ENCODE measurements around the gene MYO3B.

Gene MYO3B

DNA sequence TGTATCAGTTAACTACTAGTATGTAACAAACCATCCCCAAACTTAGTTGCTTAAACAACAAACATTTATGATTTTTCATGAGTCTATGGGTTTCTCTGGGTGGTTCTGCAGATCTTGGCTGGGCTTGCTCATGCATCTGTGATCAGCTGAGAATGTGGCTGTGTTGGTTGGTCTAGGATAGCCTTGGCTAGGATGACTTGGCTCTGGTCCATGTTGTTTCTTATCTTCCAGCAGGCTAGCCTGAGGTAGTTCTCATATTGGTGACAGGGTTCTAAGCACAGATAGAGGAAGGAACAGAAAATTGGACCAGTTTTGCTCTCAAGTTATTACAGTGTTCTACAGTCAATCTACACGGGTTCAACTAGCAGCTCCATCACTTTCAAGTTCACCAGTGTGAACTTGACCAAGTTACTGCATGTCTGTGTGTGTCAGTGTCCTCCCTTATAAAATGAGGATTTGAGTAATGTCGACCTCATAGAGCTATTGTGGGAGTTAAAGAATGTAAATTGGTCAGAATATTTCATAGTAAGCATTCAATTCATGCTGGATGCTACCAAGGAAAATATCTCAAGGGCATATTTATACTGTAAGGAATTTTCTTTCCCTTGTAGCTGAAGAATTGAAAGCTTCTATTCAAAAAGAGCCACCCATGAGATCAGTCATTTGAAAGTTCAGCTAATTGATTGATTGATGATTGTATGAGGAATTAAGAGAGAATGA lies 65.3 kb downstream of the MYO3B start:
- no peak overlapping the region for H3K27ac ChIP-seq
- no peak for DNase-seq (ENCODE audit: low spot score)
- ChIA-PET POLR2A (ENCODE audit: low non-redundant PET) (no interaction called here), CTCF (no interaction called here)
- TF ChIP-seq, protein P1, sequence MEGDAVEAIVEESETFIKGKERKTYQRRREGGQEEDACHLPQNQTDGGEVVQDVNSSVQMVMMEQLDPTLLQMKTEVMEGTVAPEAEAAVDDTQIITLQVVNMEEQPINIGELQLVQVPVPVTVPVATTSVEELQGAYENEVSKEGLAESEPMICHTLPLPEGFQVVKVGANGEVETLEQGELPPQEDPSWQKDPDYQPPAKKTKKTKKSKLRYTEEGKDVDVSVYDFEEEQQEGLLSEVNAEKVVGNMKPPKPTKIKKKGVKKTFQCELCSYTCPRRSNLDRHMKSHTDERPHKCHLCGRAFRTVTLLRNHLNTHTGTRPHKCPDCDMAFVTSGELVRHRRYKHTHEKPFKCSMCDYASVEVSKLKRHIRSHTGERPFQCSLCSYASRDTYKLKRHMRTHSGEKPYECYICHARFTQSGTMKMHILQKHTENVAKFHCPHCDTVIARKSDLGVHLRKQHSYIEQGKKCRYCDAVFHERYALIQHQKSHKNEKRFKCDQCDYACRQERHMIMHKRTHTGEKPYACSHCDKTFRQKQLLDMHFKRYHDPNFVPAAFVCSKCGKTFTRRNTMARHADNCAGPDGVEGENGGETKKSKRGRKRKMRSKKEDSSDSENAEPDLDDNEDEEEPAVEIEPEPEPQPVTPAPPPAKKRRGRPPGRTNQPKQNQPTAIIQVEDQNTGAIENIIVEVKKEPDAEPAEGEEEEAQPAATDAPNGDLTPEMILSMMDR (conservative IDR thresholded peaks at IDR 0.05; ENCODE audit: low read depth) = no peak

DNA sequence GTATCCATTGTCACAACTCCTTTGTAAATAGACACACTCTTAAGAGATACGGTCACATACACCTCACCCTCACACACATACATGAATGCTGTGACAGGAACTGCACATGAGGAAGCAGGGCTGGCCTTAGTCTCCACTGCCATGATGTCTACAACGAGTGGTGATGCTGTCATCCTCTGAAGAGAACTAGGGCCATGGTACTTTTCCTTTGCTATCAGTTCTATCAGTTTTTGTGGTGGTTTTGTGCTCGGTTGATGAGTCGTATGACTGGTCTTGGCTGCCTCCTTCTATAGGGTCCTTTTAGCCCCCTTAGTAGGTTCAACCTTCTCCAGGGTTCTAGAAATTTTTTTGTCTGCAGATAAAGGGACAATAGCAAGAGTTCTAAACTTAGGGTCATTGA lies 66.0 kb downstream of the MYO3B start:
- CTCF ChIA-PET = no interaction called here
- H3K27ac ChIP-seq = no peak overlapping the region

DNA sequence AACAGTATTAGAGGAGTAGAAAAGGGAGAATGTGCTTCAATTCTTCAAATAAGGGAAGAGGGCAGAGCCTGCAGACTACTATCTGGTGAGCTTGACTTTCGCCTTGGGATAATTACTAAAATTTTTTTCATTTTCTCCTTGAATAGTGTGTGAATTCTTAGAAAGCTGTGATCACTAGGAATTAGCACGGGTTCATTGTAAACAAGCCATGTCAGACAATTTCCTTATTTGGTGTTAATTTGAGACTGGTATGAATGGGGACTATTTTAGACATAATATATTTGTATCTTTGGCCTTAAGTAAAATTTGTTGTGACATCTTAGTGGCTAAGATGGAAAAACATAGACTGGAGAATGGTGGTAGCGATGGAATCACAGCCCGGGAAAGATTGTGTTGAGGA lies 66.6 kb downstream of the MYO3B start:
- DNase-seq (ENCODE audit: low spot score) = no peak
- H3K27ac ChIP-seq = no peak overlapping the region
- ChIA-PET POLR2A (ENCODE audit: low non-redundant PET) (no interaction called here), CTCF (no interaction called here)
- TF ChIP-seq, protein P1 (conservative IDR thresholded peaks at IDR 0.05; ENCODE audit: low read depth) = no peak

More for the DNA sequence above, 66.0 kb downstream of the MYO3B start:
- TF ChIP-seq, protein P1 (conservative IDR thresholded peaks at IDR 0.05; ENCODE audit: low read depth) = no peak
- no peak for DNase-seq (ENCODE audit: low spot score)
- POLR2A ChIA-PET (ENCODE audit: low non-redundant PET) = no interaction called here

DNA sequence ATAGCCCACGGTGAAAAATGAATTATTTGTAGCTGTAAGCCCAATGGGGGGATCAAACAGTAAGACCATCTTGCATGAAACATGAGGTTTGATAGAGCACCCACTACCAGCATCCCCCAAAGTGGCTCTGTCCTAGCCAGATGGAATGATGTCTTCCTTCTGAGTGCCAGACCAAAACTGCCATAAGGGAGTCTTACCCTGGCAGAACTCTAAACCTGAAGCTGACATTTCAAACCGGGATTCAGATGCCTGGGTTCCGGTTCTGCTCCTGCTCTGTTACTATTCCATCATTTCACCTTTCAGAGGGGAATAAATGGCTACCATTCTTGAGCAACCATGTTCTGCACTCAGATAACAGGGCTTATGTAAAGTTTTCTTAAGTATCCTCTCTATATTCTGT lies 67.4 kb downstream of the MYO3B start:
- TF ChIP-seq, protein P1 (conservative IDR thresholded peaks at IDR 0.05; ENCODE audit: low read depth) = no peak
- ChIA-PET POLR2A (ENCODE audit: low non-redundant PET) (no interaction called here), CTCF (no interaction called here)
- no peak overlapping the region for H3K27ac ChIP-seq
- no peak for DNase-seq (ENCODE audit: low spot score)

DNA sequence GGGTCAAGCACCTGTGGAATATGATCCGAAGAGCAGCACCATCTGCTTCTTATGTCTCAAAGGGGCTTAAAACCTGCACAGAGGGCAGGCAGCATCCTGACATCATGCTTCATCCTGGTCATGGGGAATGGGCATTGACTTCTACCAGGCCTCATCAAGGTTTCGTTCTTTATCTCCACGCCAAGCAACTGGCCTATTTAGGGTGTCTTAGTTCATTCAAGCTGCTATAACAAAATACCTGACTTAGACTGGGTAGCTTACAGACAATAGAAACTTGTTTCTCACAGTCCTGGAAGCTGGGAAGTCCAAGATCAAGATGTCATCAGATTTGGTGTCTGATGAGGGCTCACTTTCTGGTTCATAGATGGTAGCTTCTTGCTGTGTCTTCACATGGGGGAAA lies 69.4 kb downstream of the MYO3B start:
- ChIA-PET POLR2A (ENCODE audit: low non-redundant PET) (no interaction called here), CTCF (no interaction called here)
- DNase-seq (ENCODE audit: low spot score) = no peak
- TF ChIP-seq, protein P1 (conservative IDR thresholded peaks at IDR 0.05; ENCODE audit: low read depth) = no peak
- H3K27ac ChIP-seq = no peak overlapping the region

DNA sequence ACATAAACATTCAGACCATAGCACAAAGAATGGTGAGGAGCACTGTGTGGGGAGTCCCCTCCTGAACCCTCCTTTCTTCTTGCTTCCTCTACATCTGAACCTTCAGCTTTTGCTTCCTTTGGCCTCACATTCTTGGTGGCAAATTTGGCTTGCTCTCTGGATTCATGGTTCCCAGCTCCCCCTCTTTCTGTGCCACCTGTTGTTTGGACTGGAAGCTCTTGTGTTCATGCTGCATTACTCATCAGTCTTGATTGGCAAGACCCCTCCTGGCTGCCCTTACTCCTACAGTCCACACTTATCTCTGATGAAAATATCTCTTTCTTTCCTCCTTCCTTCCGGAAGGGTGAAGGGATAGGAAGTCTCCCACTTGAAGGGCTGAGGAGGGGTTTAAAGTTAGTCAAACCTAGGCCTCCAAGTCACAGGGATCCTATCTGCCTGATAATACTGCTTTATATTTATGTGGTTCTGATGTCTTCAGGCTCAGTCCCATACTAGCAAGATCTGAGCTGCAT lies 70.0 kb downstream of the MYO3B start:
- TF ChIP-seq, protein P1 (conservative IDR thresholded peaks at IDR 0.05; ENCODE audit: low read depth) = no peak

More for the DNA sequence above, 70.0 kb downstream of the MYO3B start:
- no peak overlapping the region for H3K27ac ChIP-seq
- ChIA-PET CTCF (no interaction called here), POLR2A (ENCODE audit: low non-redundant PET) (no interaction called here)
- DNase-seq (ENCODE audit: low spot score) = no peak

Measured in RWPE1 (cell line).